HK-2 (cell line): ENCODE measurements around the gene LRRC36.

Source experiments
- DNase-seq: peaks from one replicate; pipeline ENCODE4 v3.0.0-alpha.2; 2018; ENCODE audit not compliant: unreplicated experiment

Gene LRRC36

GRCh38 chr16:67424261-67424615 is 97.6 kb downstream of the LRRC36 start:
- DNase-seq, result no peak

- DNase-seq, result no peak
These were observed 98.4 kb downstream of the LRRC36 start for GRCh38 chr16:67425061-67425460.

- no peak for DNase-seq
These were observed 99.0 kb downstream of the LRRC36 start for GRCh38 chr16:67425580-67425979.

- DNase-seq, result no peak
These were observed 99.4 kb downstream of the LRRC36 start for GRCh38 chr16:67426022-67426421.

GRCh38 chr16:67426950-67427349 is 100.3 kb downstream of the LRRC36 start:
- DNase-seq, result no peak

- DNase-seq, result peak; percentile 72
These were observed 101.6 kb downstream of the LRRC36 start for GRCh38 chr16:67428146-67428731.

GRCh38 chr16:67429053-67429798 is 102.6 kb downstream of the LRRC36 start:
- no peak for DNase-seq

GRCh38 chr16:67429799-67430503 is 103.3 kb downstream of the LRRC36 start:
- no peak for DNase-seq

- DNase-seq, result no peak
These were observed 103.9 kb downstream of the LRRC36 start for GRCh38 chr16:67430504-67430976.

- DNase-seq, result peak; percentile 71
These were observed 104.6 kb downstream of the LRRC36 start, which contains the start of gene HSD11B2 for GRCh38 chr16:67430977-67431774. HSD11B2 (plus strand) TSS chr16:67431121; CDS start chr16:67431249, 128 bp downstream.

- DNase-seq, result no peak
These were observed 105.3 kb downstream of the LRRC36 start for GRCh38 chr16:67431775-67432505.

- no peak for DNase-seq
These were observed 105.9 kb downstream of the LRRC36 start for GRCh38 chr16:67432506-67432890.

GRCh38 chr16:67433131-67433719 is 106.6 kb downstream of the LRRC36 start:
- no peak for DNase-seq
